ENCODE data around the gene PIK3C2G. TPM values are rescaled to one million over a fixed set of nuclear protein-coding genes. Genes with fewer than 3 reads are reported as not detected.

Gene PIK3C2G
- total RNA-seq, 1 donor from 2014 or later = 1.7 TPM

DNA sequence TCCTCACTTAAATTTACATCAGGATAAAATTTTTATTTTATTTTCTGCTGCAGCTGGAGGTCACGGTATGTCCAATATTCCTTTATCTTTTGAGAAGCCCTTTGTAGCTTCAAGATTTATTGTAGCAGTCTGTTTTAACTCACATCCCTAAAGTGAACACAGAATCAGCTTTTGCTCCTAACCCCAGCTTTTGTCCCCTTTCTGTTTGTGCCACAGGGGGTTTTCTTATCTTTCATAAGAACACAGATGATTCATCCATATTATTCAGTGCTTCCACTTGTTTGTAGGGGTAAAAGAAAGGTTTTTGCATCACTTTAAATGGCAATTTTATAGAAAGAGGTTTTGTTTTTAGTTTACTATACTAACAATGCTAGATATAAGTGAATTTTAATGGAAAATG is 21.8 kb upstream of the PIK3C2G start:
- no peaks in the 10 kb centered on the region for H3K4me1 ChIP-seq
- no peaks in the 10 kb centered on the region for H3K36me3 ChIP-seq
- H3K27me3 ChIP-seq = no peaks in the 10 kb centered on the region
- TF ChIP-seq, protein P1, sequence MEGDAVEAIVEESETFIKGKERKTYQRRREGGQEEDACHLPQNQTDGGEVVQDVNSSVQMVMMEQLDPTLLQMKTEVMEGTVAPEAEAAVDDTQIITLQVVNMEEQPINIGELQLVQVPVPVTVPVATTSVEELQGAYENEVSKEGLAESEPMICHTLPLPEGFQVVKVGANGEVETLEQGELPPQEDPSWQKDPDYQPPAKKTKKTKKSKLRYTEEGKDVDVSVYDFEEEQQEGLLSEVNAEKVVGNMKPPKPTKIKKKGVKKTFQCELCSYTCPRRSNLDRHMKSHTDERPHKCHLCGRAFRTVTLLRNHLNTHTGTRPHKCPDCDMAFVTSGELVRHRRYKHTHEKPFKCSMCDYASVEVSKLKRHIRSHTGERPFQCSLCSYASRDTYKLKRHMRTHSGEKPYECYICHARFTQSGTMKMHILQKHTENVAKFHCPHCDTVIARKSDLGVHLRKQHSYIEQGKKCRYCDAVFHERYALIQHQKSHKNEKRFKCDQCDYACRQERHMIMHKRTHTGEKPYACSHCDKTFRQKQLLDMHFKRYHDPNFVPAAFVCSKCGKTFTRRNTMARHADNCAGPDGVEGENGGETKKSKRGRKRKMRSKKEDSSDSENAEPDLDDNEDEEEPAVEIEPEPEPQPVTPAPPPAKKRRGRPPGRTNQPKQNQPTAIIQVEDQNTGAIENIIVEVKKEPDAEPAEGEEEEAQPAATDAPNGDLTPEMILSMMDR (IDR thresholded peaks at IDR 0.05) = no peak
- no peak for TF ChIP-seq POLR2AphosphoS5 (IDR thresholded peaks at IDR 0.05; ENCODE audit: insufficient read depth in 1 of 2, low read depth in 1 of 2)
- intact Hi-C loops (cut with DNase I) = no loop called here
- H3K9me3 ChIP-seq = peaks cover 4% of the 10 kb centered on the region
- H3K4me3 ChIP-seq = no peak overlapping the region
- H3K27ac ChIP-seq = no peak overlapping the region
- no peak for DNase-seq (ENCODE audit: extremely low spot score in 2 of 2)

DNA sequence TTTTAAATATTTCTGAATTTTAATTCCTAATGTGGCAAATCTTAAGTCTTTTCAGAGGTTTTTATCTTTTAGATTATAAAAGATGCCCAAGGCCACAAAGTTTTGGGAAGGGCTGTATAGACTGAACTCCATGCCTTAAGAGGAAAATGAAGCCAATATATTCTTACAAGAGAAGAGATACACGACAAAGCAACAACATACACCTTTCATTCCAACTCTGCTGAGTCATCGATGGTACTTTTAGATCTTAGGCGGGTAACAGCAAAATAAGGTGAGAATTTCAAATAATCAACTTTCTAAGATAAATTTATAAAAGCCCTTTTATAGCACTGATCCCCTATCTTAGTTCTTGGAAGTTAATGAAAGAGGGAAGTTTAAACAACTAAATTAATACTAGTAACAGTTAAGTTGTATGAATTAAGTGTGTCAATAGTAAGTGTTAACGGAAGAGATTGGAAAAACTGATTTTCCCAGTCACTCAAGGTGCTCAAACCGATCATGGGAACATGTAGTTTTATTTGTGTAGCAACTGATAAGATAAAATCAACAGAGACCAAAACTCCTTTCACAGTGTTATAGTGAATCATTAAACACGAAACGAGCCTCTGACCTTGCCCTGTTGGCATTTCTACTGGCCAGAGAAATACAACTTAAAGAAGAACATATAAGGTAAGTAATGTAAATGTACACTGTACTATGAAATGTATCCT is 18.8 kb upstream of the PIK3C2G start:
- no peaks in the 10 kb centered on the region for H3K27me3 ChIP-seq
- no peak for TF ChIP-seq POLR2A (IDR thresholded peaks at IDR 0.05)
- TF ChIP-seq, protein P1 (IDR thresholded peaks at IDR 0.05) = no peak
- TF ChIP-seq POLR2AphosphoS5 (IDR thresholded peaks at IDR 0.05; ENCODE audit: insufficient read depth in 1 of 2, low read depth in 1 of 2) = no peak
- H3K9me3 ChIP-seq = no peaks in the 10 kb centered on the region
- H3K27ac ChIP-seq = no peak overlapping the region
- H3K36me3 ChIP-seq = no peaks in the 10 kb centered on the region
- H3K4me3 ChIP-seq = no peak overlapping the region
- intact Hi-C loops (cut with DNase I) = no loop called here
- no peaks in the 10 kb centered on the region for H3K4me1 ChIP-seq
- DNase-seq (ENCODE audit: extremely low spot score in 2 of 2) = no peak

DNA sequence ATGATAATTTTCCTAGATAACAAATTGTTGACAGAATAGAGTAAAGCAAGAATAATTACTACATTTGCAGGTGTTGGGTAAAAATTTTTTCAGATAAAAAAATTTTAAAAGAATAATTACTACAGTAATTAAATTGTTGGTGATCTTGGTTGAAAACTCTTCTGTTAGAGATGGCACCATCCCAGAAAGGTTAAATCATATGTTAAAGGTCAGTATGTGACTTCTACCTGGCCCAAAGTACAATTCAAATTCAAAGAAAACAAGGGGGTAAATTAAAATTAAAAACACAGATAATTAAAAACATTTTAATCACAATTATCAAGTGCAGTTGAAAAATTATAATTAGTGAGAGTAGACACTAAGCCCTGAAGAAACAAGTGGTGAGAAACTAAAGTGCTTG is 18.1 kb upstream of the PIK3C2G start:
- DNase-seq (ENCODE audit: extremely low spot score in 2 of 2) = no peak
- Histone ChIP-seq H3K27me3 (no peaks in the 10 kb centered on the region), H3K36me3 (no peaks in the 10 kb centered on the region), H3K4me3 (no peak overlapping the region), H3K27ac (no peak overlapping the region), H3K4me1 (no peaks in the 10 kb centered on the region), H3K9me3 (no peaks in the 10 kb centered on the region)
- intact Hi-C loops (cut with DNase I) = no loop called here
- TF ChIP-seq POLR2A (IDR thresholded peaks at IDR 0.05) (no peak), POLR2AphosphoS5 (IDR thresholded peaks at IDR 0.05; ENCODE audit: insufficient read depth in 1 of 2, low read depth in 1 of 2) (no peak)
- TF ChIP-seq, protein P1 (IDR thresholded peaks at IDR 0.05) = no peak

DNA sequence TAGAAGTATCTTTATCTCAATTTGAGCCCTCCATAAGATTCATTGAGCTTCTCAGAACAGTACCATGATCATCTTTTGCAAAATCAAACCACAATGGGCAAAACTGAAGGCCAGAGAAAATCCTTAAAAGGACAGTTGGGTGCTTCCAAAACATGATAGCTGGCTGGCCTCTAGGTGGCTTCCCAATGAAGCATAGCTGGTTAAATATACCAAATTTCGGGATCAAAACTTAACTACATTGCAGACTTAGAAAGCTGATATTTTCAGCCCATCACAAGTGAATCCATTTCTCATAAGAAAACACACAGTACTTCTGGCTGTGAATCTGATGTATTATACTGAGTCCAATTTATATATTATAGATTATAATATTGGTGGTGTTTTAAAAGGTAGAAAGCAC is 15.3 kb upstream of the PIK3C2G start:
- Histone ChIP-seq H3K9me3 (no peaks in the 10 kb centered on the region), H3K36me3 (no peaks in the 10 kb centered on the region), H3K27ac (no peak overlapping the region), H3K4me1 (no peaks in the 10 kb centered on the region), H3K4me3 (no peak overlapping the region), H3K27me3 (no peaks in the 10 kb centered on the region)
- TF ChIP-seq, protein P1 (IDR thresholded peaks at IDR 0.05) = no peak
- no peak for TF ChIP-seq POLR2AphosphoS5 (IDR thresholded peaks at IDR 0.05; ENCODE audit: insufficient read depth in 1 of 2, low read depth in 1 of 2)
- TF ChIP-seq POLR2A (IDR thresholded peaks at IDR 0.05) = no peak
- intact Hi-C loops (cut with DNase I) = no loop called here
- DNase-seq (ENCODE audit: extremely low spot score in 2 of 2) = no peak

DNA sequence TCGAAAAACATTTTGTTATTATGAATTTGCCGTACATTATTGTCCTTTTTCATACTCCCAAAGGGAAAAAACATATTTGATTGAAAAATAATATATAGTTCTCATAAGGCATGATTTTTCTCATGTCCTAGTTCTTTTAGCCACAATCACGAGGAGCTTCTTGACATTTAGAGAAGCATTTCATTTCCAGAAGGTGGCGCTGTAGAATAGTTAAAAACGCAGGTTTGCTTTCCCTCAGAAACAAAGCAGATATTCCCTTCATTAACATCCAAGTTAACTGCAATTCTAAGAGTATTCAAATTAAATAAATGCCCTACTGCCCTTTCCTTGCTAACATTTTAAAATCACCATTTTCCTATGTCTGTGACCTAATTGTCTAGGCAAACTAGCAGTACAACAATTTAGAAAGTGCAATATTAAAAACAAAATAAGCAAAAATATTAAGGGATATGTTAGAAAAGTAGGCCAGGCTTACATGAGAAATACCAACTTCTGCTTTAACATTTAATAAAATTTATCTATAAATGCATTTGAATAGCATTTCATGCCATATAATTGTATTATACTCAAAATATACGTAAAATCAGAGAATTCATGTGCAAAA is 10.9 kb upstream of the PIK3C2G start:
- Histone ChIP-seq H3K4me3 (no peak overlapping the region), H3K9me3 (no peaks in the 10 kb centered on the region), H3K4me1 (peaks cover 16% of the 10 kb centered on the region), H3K27ac (no peak overlapping the region), H3K27me3 (no peaks in the 10 kb centered on the region), H3K36me3 (no peaks in the 10 kb centered on the region)
- DNase-seq (ENCODE audit: extremely low spot score in 2 of 2) = no peak
- TF ChIP-seq, protein P1 (IDR thresholded peaks at IDR 0.05) = peak; percentile 58 to 76 (median 68)
- no peak for TF ChIP-seq POLR2A (IDR thresholded peaks at IDR 0.05)
- intact Hi-C loops (cut with DNase I) = no loop called here

All from vagina (tissue), 2 donors.